Measurements from ENCODE around the gene LILRA1.
"Not testable (repeated sequence)": the region's sequence is repeated elsewhere in the genome, so short reads cannot be mapped to it uniquely, and the experiment has no call there.

Gene LILRA1

DNA sequence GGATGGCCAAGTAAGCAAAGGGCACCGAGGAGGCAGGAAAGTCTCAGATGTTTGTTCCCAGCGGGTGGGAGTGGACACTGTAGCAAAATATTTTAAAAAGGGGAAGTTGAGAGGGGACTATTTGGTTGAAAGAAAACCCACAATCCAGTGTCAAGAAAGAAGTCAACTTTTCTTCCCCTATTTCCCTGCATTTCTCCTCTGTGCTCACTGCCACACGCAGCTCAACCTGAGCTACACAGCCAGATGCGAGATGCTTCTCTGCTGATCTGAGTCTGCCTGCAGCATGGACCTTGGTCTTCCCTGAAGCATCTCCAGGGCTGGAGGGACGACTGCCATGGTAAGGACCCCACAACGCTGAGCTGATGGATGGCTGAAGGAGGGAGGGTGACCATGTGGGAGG is at the start of gene LILRA1:
Gene LILRA1 (plus strand): TSS at position 188 of the 400 bp plus-strand sequence. CDS start 613 bp downstream, outside the sequence.
- DNase-seq: not testable (repeated sequence)

DNA sequence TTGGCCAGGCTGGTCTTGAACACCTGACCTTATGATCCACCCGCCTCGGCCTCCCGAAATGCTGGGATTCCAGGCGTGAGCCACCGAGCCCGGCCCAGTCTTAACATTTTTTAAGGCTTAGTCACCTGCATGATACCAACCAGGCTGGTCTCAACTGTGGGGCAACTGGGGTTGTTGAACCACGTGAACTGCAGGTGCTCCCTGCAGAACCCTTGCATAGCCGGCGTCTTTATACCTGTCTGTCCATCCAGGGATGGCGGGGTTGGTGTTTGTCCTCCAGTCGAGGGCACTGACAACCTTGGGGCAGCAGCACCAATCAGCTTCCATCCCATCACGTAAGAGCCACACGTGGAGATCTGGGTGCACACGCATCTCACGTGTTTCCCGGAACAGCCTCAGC is 44.6 kb upstream of the LILRA1 start:
- DNase-seq: no peak

DNA sequence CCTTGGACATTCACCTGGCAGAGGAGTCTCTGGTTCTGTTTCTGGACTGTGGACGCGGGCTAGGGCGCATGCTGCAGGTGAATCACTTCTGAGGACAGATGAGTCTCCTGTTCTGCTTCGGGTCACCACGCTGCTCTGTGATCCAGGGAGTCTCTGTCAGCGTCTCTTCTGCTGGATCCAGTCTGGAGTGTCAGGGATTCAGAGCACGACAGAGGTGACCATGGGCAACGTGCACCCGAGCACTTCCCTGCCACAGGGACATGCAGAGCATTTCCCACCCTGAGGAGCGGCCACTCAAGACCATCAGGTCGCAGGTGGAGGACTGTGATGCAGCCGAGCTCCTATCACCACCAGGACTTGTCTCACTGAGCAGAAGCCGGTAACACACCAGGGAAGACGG is 44.2 kb upstream of the LILRA1 start:
- no peak for DNase-seq

DNA sequence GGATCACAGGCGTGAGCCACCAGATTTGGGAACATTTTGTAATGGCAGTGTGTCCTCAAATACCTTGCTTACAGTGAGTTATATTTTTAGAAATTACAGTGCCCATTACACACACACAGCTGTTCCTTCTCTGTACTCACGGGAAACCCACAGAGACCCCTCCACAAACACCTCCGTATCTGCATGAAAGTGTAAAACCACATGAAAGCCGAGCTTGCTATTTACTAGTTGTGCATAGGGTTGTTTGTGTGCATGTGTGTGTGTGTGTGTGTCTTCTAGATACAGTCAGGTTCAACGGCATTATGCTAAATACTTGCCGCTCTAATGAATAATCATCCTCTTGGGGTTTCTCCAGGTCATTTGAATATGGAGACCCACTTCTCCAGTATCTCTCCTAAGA is 42.1 kb upstream of the LILRA1 start:
- DNase-seq: no peak

DNA sequence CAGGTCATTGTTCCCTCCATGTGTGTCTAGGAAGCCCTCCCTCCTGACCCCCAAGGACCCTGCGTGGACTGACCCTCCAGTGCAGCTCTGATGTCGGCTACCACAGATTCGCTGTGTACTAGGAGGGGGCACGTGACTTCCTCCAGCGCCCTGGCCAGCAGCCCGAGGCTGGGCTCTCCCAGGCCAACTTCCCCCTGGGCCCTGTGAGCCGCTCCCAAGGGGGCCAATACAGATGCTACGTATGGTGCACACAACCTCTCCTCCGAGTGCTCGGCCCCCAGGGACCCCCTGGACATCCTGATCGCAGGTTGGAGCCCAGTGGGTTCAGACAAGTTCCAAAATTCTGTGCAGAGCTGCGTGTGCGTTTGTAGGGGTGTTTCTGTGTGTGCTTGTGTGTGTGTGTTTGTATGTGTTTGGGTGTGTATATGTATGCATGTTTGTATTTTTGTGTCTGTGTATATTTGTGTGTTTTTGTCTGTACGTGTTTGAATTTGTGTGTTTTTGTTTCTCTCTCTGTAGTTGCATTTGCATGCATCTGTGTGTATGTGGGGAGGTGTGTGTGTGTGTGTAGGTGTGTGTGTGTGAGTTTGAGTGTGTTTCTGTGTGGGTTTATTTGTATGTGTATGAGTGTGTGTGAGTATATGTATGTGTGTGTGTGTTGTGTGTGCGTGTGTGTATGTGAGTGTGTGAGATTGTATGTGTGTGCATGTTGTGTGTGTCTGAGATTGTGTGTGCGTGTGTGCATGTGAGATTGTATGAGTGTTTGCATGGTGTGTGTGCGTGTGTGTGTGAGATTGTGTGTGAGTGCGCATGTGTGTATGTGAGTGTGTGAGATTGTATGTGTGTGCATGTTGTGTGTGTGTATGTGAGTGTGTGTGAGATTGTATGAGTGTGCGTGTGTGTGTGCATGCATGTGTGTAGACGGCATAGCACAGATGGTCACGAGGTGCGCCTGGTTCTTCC is 41.2 kb upstream of the LILRA1 start:
- no peak for DNase-seq

DNA sequence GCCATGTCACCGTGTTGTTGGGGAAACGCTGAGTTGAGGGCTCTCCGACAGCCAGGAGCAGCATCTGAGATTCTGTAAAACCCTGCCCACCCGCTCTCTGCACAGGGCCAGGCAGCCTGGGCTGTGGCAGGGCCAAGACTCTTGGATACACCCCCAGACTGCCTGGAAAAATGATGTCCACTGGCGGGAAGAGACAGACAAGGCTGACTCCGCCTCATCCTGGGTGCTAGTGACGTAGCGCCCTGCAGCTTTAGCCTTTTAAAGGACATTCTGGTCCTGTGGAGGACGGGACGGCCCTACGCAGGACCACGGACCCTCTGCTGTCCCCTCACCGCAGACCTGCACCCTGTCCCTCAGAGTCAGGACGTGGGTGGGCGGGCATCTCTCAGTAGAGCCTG is 40.5 kb upstream of the LILRA1 start:
- no peak for DNase-seq

DNA sequence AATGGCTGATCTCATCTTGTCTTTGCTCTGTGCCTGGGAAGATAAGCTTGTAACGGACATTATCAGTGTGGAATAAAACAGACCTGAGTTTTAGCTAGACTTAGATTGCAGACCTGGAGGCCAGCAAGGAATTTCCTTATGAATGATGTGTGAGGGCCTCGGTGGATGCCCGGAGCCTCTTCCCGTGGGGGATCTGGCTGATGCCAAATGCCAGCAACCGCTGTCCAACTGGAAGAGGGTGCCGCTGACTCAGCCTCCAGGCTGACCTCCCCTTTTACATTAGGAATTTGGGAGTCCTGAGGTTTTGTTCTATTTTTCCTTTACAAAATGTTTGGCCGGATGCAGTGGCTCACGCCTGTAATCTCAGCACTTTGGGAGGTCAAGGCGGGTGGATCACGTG is 39.4 kb upstream of the LILRA1 start:
- no peak for DNase-seq

DNA sequence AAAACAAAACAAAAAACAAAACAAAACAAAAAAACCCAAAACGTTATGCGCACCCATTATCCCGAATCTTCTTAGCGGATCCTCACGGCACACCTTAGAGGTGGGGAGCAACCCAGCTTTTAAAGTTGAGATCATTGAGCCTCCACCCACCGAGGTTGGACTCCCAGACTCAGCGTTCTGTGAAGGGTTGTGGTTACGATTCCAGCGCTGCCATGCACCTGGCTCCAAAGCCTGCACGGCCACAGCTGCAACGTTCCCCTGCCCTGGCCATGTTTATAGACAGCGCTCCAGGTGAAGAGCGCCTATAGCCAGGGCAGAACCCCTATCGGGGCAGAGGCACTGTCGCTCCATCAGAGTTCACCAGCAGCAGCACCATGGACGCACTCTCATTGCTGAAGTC is 38.5 kb upstream of the LILRA1 start:
- no peak for DNase-seq

DNA sequence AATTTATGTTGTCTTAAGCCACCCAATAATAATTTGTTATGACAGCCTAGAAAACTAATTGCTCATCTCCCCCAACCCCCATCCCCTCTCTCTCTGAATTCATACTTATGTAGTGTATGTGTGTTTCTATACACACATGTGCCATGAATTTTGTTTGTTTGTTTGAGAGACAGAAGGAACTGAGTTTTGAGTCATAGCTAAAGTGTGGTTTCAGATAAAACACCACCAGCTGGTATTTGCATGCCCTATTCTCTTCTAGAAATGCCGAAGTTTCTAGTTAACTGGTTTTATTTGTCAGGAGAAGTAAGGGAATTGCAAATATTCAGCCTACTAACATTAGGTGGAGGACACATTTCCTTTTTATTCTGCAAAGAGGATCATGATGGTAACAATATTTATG is 37.2 kb upstream of the LILRA1 start:
- no peak for DNase-seq

DNA sequence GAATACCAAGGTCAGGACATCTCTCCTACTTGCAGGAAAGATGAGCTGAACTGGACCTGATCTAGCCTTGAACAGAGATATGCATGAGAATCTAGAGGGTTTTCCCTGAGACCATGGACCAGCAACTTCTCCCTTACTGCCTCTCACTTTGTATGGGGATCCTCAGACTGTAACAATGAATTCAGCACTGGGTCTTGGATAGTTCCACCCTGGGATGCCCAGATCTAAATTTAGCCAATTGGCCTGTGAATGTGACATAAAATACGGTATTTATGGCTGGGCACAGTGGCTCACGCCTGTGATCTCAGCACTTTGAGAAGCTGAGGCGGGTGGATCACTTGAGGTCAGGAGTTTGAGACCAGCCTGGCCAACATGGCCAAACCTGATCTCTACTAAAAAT is 35.1 kb upstream of the LILRA1 start:
- no peak for DNase-seq

DNA sequence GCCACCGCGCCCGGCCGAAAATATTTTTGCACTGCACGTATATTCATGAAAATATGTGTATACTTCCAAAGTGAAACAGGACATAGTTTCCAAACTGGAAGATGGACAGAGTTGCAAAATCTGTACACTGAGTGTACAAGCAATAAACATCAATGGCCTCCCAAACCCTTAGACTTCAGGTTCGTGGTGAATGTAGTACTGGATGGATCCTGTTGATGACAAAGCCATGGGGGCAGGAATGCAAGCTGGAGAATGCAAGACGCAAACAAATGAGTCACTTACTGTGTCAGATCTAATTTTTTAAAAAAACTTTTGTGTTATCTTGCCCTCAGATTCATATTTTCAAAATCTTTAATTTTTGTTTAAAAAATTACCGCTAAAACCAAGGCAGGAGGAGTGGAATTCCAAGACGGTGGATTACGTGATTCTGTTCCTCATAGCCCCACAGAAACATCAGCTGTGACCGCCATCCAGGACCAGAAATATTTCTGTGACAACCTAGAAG is 32.5 kb upstream of the LILRA1 start:
- no peak for DNase-seq

DNA sequence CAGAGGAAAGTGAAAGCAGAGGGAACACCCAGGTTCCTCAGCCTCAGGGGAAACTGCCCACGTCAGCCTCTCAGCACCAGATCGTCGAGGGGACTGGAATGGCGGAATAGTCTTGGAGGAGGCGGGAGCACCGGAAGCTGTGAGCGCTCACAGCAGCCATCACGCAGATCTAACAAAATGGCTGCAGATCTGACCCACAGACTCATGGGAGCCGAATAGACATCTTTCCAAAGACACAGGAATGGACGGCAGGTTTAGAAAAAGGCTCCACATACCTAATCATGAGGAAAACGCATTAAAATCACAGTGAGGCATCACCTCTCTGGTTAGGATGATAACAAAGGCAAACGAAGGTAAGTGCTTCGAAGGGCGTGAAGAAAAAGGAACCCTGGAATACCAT is 31.6 kb upstream of the LILRA1 start:
- no peak for DNase-seq

DNA sequence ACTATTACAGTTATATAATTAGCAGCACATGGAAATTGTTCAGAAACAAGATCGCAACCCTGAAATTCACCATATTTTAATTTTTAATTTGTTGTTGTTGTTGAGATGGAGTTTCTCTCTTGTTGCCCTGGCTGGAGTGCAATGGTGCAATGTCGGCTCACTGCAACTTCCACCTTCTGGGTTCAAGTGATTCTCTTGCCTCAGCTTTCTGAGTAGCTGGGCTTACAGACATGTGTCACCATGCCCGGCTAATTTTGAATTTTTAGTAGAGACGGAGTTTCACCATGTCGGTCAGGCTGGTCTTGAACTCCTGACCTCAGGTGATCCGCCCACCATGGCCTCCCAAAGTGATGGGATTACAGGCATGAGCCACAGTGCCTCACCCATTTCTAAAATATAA is 30.2 kb upstream of the LILRA1 start:
- not testable (repeated sequence) for DNase-seq

DNA sequence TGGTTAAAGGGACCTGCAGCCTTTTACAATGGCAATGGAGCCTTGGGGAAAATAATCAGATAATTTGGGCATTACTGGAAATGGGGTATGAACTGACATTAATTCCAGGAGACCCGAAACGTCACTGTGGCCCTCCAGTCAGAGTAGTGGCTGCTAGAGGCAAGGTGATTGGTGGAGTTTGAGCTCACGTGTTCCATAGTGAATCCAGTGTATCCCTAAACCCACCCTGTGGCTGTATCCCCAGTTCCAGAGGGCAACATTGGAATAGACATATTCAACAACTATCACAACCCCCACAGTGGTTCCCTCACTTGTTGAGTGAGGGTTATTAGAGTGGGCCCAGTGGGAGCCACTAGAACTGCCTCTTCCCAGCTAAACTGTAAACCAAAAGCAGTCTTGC is 23.1 kb upstream of the LILRA1 start:
- no peak for DNase-seq

DNA sequence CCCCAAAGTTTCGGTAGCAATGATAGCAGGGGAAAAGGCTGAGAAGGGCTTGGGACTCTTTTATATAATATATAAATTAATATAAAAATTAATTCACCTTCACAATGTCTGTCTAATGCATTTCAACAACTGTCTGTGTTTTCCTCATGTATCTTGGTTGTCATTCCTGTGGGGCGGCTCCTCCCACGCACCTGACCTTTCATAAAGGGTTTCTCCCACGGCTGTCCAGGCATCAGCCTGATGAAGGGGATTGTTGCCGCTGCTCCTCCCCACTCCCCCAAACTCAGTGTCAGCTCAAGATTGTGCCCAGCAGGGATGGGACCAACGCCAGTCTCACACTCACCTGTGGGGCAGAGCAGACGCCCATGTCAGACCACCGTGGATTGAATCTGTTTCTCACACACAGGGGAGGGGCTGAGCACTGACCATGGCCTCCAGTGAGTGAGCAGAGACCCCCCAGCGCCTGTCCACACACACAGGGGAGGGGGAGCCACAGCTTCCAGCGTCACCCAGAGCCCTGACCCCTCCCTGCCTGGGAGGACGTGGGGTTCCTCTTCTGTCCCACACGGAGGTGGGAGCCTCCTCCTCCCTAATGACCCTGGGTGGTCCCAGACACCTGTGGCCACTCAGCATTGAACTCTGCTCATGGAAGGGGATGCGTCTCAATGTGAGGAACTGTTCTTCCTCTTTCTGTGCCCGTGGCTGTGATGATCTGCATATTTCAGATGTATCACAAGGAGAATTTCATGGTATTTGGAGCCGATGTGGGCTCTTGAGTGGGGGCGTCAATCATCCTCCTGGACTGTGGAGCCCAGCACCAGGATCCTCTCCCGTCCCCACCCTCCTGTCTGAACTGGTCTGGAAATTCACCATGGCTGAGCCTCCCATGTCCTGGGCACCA is 21.5 kb upstream of the LILRA1 start:
- not testable (repeated sequence) for DNase-seq

DNA sequence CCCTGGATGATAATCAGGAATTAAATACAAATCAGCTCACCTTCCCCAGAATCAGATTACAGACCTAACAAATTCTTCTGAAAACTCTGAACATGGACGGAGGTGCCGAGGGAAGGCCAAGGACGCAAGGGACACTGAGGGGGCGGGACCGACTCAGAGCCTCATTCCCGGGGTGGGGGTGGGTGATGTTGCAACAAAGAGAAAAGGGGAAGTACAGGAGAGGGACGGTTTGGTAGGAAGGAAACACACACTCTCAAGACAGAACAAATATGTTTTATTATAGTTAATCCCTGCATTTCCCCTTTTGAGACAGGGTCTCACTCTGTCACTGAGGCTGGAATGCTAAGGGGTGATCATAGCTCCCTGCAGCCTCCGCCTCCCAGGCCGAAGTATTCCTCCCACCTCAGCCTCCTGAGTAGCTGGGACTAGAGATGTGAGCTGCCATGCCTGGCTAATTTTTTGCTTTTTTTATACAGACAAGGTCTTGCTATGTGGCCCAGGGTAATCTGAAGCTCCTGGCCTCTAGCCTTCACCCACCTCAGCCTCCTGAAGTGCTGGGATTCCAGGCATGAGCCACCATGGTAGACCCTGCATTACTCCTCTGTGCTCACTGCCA is 20.6 kb upstream of the LILRA1 start:
- no peak for DNase-seq

DNA sequence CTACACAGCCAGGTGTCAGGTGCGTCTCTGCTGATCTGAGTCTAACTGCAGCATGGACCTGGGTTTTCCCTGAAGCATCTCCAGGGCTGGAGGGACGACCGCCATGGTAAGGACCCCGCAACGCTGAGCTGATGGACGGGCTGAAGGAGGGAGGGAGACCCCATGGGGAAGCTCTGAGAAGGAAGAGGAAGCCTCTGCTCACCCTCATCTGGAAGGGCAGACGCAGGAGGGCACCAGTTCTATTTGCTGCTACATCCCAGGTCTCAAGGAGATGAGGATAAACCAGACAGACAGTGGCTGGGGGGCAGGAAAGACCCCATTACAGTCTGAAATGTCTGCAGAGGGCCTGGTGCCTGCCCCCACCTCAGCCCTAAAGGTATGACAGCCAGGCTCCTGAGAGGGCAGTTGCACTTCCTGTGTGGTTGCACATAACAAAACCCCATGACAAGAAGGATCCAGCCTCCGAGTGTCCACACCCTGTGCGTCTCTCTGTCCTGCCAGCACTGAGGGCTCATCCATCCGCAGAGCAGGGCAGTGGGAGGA is 20.0 kb upstream of the LILRA1 start, which contains the start of gene LILRA2:
Gene LILRA2 (plus strand): TSS at position 461 of the 543 bp plus-strand sequence. CDS start 89 bp downstream, outside the sequence.
- DNase-seq: no peak

DNA sequence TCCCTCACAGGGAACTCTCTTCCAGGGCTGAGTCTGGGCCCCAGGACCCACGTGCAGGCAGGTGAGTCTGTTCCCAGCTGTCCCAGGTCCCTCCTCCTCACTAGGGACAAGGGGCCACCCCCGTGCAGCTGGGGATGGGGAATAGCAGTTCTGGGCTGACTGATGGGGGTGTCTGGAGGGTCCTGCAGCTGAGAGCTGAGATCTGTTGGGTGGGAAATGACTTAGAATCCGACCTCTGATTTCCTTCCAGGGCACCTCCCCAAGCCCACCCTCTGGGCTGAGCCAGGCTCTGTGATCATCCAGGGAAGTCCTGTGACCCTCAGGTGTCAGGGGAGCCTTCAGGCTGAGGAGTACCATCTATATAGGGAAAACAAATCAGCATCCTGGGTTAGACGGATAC is 19.4 kb upstream of the LILRA1 start:
- no peak for DNase-seq

DNA sequence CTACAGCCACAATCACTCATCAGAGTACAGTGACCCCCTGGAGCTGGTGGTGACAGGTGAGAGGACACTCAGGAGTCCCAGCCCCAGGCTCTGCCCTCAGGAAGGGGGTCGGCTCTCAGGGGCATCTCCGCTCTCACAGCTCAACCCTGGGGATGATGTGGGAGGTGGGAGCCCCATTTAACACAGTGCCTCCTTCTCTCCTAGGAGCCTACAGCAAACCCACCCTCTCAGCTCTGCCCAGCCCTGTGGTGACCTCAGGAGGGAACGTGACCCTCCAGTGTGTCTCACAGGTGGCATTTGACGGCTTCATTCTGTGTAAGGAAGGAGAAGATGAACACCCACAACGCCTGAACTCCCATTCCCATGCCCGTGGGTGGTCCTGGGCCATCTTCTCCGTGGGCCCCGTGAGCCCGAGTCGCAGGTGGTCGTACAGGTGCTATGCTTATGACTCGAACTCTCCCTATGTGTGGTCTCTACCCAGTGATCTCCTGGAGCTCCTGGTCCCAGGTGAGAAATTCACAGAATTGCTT is 18.8 kb upstream of the LILRA1 start:
- DNase-seq: no peak

DNA sequence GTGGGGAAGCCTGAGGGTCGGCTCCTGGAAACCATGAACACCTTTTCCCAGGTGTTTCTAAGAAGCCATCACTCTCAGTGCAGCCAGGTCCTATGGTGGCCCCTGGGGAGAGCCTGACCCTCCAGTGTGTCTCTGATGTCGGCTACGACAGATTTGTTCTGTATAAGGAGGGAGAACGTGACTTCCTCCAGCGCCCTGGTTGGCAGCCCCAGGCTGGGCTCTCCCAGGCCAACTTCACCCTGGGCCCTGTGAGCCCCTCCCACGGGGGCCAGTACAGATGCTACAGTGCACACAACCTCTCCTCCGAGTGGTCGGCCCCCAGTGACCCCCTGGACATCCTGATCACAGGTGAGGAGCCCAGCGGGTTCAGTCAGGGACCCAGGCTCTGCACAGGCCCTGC is 18.2 kb upstream of the LILRA1 start:
- DNase-seq: not testable (repeated sequence)

DNA sequence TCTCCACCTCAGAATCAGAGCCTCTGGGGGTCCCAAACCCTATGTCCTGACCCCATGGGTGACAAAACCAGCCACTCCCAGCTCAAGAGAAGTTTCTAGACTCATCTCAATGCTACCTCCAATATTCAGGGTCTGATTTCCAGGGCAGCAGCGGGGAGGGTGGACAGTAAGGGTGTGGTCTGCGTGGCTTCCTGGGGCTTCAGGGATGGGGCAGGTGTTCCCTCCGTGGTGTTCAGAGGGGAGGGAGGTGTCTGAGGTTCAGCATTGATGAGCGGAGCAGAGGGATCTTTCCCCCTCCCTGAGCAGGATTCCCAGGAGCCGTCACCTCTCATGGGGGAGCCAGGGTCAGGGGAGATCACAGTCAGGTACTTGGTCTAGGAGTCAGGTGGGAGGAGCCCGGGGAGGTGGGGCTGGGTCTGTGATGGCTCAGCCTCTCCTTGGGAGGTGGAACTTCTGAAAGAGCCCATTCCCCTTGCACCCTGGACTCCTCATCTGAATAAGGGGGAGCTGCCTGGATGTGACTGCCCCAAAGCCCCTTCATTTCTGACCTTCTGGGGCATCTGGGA is 16.9 kb upstream of the LILRA1 start:
- no peak for DNase-seq

DNA sequence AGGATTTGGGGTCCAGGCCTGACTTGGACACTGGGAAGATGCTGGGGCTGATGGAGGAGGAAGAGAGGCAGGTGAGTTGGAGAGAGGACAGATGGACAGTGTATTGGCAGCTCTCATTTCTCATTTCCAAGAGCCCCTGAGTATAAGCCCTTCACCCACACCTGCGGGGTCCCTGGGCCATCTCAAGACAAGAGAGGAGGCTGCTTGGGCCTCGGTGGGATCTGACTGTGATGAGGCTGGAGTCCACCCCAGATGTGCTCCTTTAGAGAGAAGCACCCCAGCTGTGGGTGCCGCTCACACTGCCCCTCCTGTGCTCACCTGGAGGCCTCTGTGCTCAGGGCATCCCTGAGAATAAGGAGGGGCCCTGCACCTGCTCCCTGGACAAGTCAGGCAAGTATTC is 16.1 kb upstream of the LILRA1 start:
- DNase-seq: no peak
